Stimulated activated CD8-positive, alpha-beta memory T cell treated with anti-CD3 and anti-CD28 coated beads, Interleukin-4, amount 100 ng/mL, for 48 hours (primary cell): ENCODE results near the gene UNC13A.

ENCODE experiments used
- DNase-seq: peaks from one replicate; pipeline ENCODE4 v3.0.0-alpha.2; 2020

Gene UNC13A

DNA sequence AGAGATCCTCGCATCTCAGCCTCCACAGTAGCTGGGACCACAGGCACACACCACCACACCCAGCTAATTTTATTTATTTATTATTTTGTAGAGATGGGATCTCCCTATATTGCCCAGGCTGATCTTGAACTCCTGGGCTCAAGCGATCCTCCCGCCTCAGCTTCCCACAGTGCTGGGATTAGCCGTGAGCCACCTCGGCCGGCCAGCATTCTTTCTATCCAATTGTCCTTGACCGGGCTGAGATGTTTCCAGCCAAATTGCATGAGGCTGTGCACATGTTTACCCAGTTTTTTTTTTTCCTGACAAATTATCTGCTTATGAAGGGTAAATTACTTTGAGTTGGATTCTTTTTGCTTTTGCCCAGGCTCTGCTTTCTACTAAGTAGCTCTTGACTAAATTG, 28.2 kb downstream of the UNC13A start:
- DNase-seq, result no peak

DNA sequence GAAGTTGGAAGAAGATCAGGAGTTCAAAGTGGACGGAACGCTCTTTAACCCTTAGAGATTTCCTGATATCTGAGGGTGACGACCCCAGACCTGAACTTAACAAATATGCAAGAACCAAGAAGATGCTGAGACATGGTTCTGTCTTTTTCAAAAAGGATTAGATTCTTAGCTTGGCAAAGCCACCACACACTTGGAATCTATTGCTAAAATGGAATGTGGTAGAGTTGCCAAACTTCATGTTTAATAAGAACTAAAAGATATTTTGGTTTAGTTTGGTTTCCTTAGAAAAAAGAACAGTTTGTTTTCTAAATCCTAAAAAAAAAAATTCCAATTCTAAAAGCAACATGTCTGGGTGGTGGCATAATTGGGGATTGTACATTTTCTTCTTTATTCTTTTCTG, 29.5 kb downstream of the UNC13A start:
- no peak for DNase-seq

DNA sequence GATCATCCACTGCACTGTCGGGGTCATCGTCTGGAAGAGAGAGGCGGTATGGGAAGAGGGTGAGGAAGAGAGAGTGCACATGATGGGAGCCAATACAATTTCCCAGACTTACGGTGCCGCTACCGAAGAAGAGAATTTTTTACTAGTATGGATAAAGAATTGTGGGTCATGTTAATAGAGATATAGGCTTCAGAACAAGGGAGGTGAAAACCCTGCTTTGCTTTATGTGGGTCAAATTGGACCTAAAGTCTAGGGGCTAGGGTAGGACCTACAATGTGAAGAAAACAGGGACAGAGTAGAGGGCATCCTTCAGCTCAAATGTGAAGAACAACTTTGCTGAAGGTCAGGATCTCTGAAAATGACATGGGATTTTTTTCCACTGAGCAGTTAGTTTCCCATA, 29.9 kb downstream of the UNC13A start:
- DNase-seq, result no peak

DNA sequence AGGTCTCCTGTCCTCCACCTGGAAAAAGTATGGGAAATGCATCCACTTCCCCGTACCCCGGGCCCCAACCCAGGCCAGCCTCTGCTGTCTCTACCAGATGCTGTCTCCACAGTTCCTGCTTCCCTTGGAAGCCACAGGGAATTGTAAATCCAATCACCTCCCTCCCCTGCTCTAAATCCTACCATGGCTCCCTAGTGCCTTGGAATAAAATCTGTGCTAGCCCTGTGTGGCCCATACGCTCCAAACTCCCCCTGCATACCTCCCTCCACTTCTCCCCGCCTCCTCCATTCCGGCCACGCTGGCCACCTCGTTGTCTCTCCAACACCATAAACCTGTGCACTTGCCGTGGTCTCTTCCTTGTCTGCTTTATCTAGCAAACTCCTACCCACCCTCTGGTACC, 31.2 kb downstream of the UNC13A start:
- no peak for DNase-seq

DNA sequence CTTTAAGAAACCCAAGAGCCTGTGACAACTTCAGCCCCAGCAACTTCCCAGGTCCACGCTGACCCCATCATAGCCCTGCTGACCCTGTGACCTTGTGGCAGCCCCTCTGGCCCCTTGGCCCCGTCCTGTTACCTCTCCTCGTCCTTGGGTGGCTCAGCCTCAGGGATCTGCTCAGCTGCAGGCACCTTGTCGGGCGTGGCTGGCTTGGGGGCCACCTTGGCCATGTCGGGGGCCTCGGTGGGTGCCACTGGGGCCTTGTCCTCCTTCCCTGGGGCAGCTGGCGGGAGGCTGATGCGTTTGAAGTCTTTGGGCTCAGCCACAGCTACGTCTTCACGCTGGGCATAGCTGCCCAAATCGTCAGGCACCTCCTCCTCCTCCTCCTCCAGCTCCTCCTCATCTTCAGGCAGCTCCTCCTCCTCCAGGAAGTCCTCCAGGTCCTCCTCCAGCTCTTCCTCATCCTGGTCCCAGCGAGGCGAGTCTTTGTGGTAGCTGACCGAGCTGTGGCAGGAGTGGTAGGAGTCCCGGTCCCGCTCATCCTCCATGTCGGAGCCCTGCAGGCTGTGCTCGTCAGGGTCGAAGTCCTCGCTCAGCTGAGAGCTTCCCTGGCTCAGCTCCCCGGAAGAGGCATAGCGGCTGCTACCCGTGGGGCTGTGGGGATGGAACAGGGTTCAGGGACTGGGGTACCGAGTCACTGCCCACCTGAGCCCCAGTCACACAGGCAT, 32.2 kb downstream of the UNC13A start:
- DNase-seq, result no peak

DNA sequence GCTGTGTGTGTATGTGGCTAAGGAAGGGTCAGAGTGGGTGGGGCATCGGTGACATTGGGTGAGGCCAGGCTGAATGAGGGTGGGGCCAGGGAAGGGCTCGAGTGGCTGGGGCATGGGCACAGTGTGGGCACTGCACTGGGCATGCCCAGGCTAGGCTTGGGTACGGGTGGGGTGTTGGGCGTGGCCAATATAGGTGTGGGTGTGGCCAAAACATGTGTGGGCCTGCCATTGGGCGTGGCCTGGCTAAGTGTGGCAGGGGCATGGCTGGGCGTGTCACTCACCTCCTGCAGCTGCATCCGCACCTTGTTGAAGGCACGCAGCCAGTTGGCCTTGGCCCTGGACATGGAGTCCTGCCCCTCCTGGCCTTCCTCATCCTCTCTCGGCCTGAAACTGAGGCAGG, 33.2 kb downstream of the UNC13A start:
- peak; percentile 40 for DNase-seq

DNA sequence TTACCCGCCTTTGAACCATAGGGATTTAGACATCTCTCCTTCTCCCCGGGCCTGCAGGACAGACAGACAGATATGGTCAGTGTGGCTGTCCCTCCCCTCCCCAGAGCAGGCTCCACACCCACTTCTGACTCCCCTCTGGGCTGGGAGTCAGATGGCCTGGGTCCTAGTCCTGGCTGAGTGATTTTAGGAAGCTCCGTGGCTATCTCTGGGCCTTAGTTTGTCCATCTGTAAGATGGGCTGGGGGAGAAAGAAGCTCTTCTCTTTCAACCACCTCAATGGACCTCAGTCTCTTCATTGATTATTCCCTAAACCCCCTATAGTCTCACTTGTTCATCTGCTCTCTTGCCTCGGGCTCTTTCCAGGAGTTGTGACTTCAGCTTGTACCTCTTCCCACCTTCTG, 35.5 kb downstream of the UNC13A start:
- DNase-seq, result no peak

DNA sequence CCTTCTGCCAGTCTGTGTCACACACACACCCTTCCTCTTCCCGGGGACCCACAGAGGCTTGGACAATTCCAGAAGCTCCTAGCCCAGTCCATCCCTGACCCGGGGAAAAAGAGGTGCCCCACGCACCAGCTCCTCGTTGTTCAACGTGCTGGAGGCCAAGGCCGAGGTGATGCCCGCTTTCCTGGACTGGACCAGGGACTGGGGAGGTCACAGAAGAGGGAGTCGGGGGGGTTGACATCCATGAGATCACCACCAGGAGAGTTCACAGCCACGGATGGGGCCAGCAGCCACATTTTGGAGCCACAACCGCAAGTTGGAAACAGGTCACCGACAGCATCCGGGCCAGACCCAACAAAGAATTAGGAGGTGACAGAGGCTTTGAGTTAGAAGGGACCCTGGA, 39.4 kb downstream of the UNC13A start:
- no peak for DNase-seq

DNA sequence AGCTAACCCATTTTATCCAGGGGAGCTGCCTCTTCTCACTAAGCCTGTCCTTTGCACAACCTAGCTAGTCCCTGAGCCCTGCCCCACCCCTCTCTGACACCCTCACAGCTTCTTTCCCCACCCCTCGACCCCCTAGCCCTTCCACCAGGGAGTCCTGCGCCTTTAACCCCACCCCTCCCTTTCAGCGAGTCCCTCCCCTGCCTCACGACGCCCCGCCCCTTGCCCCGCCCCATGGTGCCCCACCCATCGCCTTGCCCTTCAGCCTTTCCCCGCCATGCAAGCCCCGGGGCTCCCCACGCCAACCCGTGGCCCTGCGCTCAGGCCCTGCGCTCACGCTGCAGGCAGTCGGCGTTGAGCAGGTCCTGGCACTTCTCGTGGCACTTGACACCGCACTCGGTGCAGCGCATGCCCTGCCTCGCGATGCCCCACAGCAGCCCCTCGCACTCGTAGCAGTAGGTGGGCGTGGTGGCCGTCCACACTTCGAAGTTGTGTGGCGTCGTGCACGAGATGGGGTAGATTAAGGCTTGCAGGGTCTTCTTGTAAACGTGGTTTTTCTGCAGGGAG, 40.0 kb downstream of the UNC13A start:
- no peak for DNase-seq

DNA sequence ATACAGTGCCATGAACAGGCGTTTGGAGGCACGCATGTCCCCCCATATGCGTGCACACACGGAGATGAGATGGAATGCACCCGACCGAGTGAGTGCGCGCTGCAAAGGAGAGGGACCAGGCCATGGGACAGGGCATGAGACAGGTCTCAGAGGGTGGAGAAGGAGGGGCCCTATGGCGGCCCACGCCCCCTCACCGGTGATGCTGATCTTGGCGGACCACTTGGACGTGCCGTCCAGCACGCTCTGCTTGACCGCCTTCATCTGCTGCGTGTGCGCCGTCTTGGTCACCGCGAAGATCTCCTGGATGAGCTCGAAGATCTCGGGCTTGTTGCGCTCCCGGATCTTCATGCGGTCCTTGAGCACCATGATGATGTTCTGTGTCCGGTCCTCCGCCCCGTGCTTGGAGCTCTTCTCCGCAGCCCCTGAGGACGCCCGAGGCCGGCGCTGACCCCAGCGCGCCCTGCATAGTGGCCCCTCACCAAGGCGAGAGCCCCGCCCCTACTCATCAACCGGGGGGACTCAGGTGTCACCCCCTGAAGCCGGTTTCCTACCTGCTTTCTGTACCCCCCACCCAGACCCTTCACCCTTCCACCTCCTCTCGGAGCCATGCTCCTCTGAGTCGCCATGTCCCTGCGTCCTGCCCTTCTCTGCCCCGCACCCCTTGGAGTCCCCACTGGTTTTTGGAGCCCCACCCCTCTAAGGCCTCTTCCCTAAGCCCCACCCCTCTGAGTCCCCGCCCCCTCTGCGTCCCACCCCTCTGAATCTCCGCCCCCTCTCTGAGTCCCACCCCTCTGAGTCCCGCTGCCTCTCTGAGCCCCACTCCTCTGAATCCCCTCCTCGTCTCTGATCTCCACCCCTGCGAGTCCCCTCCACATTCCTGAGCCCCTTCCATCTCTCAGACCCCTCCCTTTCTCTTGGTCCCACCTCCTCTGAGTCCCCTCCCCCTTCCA, 40.8 kb downstream of the UNC13A start:
- DNase-seq, result no peak

DNA sequence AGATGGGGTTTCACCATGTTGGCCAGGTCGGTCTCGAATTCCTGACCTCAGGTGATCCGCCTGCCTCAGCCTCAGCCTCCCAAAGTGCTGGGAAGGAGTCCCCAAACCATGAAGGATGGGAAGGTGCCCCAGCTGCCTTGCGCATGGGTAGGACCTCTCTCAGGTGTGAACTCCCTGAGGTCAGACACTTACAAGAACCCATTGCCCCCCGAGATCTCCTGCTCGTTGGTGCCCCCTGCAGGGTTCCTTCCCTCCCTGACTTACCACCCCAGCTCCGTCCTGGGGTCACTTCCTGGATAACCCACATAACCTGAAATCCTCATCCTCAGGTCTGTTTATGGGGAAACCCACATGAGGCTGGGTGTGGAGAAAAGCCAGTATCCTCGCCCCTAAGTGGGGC, 41.7 kb downstream of the UNC13A start:
- peak; percentile 41 for DNase-seq

DNA sequence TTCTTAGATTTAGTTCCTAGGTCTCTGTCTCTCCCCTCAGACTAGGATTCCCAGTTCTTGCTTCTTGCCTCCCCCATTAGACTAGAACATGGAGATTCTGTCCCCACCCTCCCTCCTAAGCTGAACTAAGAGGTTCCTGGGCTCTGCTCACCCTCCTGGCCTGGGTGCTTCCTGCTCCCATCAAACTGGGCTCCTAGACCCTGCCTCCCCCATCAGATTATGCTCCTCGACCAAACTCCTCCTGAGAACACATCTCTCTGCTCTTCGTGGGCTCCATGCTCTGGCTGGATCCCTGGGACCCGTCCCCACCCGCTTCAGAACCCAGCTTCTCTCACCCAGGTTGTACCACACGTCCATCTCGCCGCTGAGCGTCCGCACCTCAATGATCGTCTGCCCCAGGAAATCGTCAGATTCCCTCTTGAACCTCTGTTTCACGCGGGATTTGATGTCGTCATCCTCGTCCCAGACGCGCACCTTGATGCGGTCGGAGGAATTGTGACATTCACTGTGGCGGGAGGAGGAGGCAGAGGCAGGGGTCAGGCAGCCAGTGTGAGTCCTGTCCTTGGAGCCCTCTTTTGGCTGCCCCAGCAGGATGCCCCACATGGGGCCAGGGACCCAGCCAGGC, 42.7 kb downstream of the UNC13A start:
- DNase-seq, result no peak

DNA sequence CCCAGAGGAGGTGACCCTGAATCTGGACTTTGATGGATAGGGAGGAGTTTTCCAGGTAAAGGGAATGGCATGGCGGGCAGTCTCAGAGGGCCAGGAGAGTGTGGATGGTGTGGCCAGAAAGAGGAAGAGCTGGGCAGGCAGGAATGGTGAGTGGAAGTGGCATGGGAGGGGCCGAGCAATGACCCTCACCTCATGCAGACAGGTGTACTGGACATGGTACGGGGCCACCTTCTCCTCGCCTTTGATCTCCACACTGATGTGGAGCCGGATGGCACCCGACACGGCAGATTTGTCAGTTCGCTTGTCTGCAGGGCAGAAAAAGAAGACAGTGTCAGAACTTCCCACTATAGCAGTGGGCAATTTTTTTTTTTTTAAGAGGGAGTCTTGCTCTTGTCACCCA, 45.5 kb downstream of the UNC13A start:
- no peak for DNase-seq

DNA sequence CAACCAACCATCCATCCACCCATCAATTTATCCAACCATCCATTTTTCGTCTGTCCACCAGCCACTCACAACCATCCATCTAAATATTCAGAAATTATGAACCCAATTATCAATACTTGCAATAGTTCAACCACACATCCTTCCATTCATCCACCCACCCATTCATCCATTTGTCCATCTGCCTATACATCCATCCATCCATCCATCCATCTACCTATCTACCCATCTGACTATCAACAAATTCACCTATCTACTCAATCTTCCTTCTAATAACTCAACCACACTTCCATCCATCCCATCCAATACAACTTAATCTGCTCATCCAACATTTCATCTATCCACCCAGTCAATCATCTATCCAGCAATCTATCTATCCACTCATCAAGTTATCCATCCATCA, 46.3 kb downstream of the UNC13A start:
- DNase-seq, result no peak

DNA sequence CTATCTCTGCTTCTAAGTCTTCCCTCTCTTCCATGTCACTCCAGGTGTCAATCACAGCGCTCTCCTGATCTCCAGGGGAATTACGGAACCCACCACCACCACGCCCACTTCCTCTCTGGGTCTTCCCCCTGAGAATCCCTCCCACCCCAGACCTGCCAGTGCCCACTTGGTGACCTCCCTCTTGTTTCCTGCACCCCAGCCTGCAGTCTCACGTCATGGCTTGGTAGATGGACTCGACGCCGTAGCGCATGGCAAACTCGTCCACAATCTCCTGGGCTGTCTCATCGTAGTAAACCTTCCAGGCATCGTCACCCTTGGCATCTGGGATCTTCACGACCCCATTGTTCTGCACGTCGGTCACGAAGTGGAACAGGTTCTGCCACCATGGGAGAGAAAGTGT, 47.0 kb downstream of the UNC13A start:
- DNase-seq, result no peak

DNA sequence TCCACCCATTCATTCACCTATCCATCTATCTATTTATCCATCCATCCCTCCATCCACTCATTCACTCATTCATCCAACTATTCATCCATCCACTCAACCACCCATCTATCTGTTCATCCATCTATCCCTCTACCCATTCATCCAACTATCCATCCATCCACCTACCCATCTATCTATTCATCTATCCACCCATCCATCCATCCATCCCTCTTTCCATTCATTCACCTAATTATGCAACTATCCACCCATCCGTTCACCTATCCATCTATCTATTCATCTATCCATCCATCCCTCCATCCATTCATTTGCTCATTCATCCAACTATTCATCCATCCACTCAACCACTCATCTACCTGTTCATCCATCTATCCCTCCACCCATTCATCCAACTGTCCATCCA, 54.5 kb downstream of the UNC13A start:
- no peak for DNase-seq

DNA sequence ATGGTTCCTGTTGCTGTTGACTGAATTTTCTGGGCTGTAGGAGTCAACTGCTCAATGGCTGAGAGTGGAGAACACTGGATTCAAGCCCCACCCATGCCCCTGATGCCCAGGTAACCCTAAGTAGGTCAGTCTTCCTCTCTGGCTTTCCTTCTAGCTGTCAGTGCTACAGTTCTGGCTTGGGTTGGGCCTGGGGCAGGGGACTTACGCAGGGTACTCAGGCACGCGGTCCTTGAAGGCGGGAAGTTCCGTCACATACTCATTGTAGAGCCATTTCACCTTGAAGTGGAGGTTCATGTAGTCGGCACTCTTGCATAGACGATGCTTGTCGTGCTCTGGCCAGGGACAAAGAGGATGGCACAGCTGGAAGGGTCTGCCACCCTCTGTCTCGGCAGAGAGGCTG, 55.6 kb downstream of the UNC13A start:
- DNase-seq, result no peak

DNA sequence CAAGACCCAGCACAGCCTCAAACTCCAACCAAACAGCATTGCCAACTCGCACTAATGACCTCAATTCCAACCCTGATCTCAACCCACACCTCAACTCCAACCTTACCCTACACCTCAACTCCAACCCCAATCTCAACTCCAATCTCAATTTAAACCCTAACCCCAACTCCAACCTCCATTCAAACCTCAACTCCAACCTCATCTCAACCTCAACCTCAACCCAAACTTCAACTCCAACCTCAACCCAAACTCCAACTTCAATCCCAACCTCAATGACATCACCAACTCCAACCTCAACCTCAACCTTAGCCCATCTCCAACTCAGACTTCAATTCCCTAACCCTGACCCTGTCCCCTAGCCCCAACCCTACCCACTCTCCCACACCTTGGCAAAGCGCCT, 58.4 kb downstream of the UNC13A start:
- DNase-seq, result no peak

DNA sequence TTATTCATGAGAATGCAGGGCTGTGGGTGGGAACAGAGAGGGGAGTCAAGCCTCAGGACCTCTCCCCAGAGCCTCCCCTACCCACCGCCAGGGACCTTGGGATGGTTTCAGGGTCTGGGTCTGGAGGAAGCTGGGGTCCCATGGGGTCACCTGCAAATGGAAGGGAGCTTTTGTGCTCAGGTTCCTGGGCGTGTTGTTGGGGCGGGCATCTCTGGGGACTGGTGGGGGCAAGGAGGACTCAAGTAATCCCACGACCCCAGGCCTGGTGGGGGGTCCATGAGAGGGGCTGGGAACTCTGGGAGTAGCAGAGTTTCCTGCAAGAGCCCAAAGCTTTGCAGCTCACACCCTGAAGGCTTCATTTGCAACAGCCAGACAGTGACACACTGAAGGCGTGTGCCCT, 60.2 kb downstream of the UNC13A start:
- no peak for DNase-seq

DNA sequence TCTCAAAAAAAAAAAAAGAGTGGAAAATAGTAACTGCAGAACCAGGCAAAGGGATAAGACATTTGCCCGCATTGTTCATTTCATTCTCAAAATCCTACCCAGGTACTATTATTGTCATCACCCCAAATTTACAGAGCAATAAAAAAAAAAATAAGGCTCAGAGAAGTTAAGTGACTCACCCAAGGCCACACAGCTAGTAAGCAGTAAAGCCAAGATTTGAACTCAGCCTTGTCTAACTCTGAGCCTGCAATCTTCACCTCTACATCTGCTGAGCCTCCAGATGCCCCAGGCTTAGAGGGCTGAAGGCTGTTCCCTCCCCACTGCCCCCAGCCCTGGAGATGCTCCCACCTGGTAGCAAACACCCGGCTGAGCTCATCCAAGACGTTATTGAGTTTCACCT, 61.0 kb downstream of the UNC13A start:
- no peak for DNase-seq

DNA sequence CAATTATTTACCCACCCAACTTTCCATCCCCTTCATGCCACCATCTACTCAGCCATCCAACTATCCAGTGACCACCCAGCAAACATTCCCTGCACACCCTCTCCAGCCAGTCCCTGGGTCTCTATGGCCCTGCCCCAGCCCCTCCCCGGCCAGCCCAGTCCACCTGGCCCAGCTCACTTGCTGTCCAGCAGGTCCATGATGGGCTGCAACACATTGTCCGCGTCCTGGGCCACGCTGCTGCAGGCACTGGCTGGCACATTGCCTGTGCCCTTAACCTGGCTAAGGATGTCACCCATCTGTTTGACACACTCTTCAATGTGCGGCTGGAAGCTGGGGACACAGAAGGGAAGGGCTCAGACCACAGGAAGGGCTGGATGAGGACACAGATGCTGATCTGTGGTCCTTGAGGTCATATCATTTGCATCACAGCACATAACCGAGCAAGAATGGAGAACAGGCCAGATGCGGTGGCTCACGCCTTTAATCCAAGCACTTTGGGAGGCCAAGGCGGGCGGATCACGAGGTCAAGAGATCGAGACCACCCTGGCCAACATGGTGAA, 61.6 kb downstream of the UNC13A start:
- DNase-seq, result no peak

DNA sequence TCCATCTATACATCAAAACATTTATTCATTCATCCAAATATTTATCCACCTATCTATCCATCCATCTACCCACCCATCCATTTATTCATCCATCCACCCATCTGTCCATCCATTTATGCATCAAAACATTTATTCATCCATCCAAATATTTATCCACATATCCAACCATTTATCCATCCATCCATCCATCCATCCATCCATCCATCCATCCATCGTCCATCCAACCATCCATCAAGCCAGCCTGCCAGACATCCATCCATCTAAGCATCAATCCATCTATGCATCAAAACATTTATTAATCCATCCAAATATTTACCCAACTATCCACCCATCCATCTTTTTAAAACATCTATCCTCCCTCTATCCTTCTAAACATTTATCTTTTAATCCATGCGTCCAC, 62.2 kb downstream of the UNC13A start:
- DNase-seq, result no peak

DNA sequence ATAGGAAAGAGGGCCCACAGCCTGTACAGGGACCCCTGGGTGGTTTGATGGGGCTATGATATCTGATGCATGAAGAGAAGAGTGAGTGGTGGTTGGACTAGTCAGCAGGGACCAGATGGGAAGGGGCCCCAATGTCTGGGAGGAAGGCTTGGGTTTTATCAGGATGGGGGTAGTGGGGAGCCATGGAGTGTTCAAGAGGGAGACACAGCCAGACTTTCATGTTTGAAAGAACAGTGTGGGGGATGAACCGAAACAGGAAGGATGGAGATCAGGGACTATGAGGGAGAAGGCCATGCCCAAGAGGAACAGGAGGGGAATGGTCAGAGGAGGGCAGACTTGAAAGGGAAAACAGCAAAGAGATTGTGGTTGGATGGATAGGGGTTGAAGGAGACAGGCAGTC, 63.1 kb downstream of the UNC13A start:
- DNase-seq, result no peak
